Posterior cingulate gyrus (tissue), 11 donors: ENCODE results near the gene CACNA1E.
A peak's percentile ranks its signal among the peaks of the same experiment; 100 is the strongest.

Source experiments
- DNase-seq, 10 donors: peaks; one replicate each; pipeline versions ENCODE4 v3.0.0 to v3.0.0-alpha.2; 2020 to 2021; ENCODE audit warnings: mixed read lengths in 3 of 10
- intact Hi-C: fragments of 100-400 bp; cut with DNase I; formaldehyde crosslinking; loops from one replicate; pipeline ENCODE4 v1.15.1; 2023

CACNA1E gene

GRCh38 chr1:181746224-181746623, 262.9 kb downstream of the CACNA1E start:
- no peak for DNase-seq
- intact Hi-C loops = no loop called here

GRCh38 chr1:181748013-181748412, 264.7 kb downstream of the CACNA1E start:
- DNase-seq = peak in 1 of 10 donors; percentile 22
- intact Hi-C loops = no loop called here

- DNase-seq = no peak
- intact Hi-C loops = no loop called here
Measured at GRCh38 chr1:181754103-181754502, 270.8 kb downstream of the CACNA1E start.

GRCh38 chr1:181759481-181759880, 276.2 kb downstream of the CACNA1E start:
- intact Hi-C loops = no loop called here
- DNase-seq = no peak

- intact Hi-C loops = no loop called here
- DNase-seq = no peak
Measured at GRCh38 chr1:181763736-181764135, 280.4 kb downstream of the CACNA1E start.

- intact Hi-C loops = no loop called here
- DNase-seq = no peak
Measured at GRCh38 chr1:181765451-181766026, 282.2 kb downstream of the CACNA1E start.

- no peak for DNase-seq
- intact Hi-C loops = no loop called here
Measured at GRCh38 chr1:181767001-181767708, 283.8 kb downstream of the CACNA1E start.

GRCh38 chr1:181768211-181768929, 285.1 kb downstream of the CACNA1E start:
- intact Hi-C loops = no loop called here
- no peak for DNase-seq

- intact Hi-C loops = no loop called here
- DNase-seq = no peak
Measured at GRCh38 chr1:181768930-181769280, 285.6 kb downstream of the CACNA1E start.

GRCh38 chr1:181769846-181770245, 286.5 kb downstream of the CACNA1E start:
- intact Hi-C loops = no loop called here
- DNase-seq = no peak

- intact Hi-C loops = no loop called here
- no peak for DNase-seq
Measured at GRCh38 chr1:181772714-181773113, 289.4 kb downstream of the CACNA1E start.

GRCh38 chr1:181776044-181776443, 292.7 kb downstream of the CACNA1E start:
- no peak for DNase-seq
- intact Hi-C loops = no loop called here

GRCh38 chr1:181777286-181777685, 294.0 kb downstream of the CACNA1E start:
- DNase-seq = no peak
- intact Hi-C loops = no loop called here

- intact Hi-C loops = no loop called here
- DNase-seq = no peak
Measured at GRCh38 chr1:181777812-181778211, 294.5 kb downstream of the CACNA1E start.

GRCh38 chr1:181778640-181779260, 295.4 kb downstream of the CACNA1E start:
- intact Hi-C loops = no loop called here
- DNase-seq = no peak

GRCh38 chr1:181779343-181779742, 296.0 kb downstream of the CACNA1E start:
- intact Hi-C loops = no loop called here
- DNase-seq = peak in 1 of 10 donors; percentile 70

GRCh38 chr1:181783208-181783607, 299.9 kb downstream of the CACNA1E start:
- intact Hi-C loops = no loop called here
- DNase-seq = no peak

- no peak for DNase-seq
- intact Hi-C loops = no loop called here
Measured at GRCh38 chr1:181784039-181784683, 300.8 kb downstream of the CACNA1E start.

- intact Hi-C loops = no loop called here
- no peak for DNase-seq
Measured at GRCh38 chr1:181789395-181789794, 306.1 kb downstream of the CACNA1E start.

- intact Hi-C loops = no loop called here
Measured at GRCh38 chr1:181791721-181792120, 308.4 kb downstream of the CACNA1E start.

GRCh38 chr1:181793831-181794230, 310.5 kb downstream of the CACNA1E start:
- DNase-seq = no peak

More at GRCh38 chr1:181791721-181792120, 308.4 kb downstream of the CACNA1E start:
- DNase-seq = no peak

More at GRCh38 chr1:181793831-181794230, 310.5 kb downstream of the CACNA1E start:
- intact Hi-C loops = no loop called here
